D721Med (cell line): Measurements from ENCODE around the gene SERGEF.

ENCODE experiments used
- DNase-seq: peaks from one replicate; pipeline ENCODE4 v3.0.0; 2011; ENCODE audit warnings: low spot score; ENCODE audit not compliant: insufficient read length
- FAIRE-seq: peaks from 2 replicates; lab custom pipeline; 2011; peaks lifted over from hg19 to GRCh38; lab: Jason Lieb, UNC
- TF ChIP-seq, protein P1 (sequence below): IDR thresholded peaks from 2 replicates; pipeline ENCODE4 v1.5.1; 2012; ENCODE audit warnings: mild to moderate bottlenecking, control low read depth; ENCODE audit not compliant: insufficient read depth; ENCODE audit errors: missing control alignments

The SERGEF gene

DNA sequence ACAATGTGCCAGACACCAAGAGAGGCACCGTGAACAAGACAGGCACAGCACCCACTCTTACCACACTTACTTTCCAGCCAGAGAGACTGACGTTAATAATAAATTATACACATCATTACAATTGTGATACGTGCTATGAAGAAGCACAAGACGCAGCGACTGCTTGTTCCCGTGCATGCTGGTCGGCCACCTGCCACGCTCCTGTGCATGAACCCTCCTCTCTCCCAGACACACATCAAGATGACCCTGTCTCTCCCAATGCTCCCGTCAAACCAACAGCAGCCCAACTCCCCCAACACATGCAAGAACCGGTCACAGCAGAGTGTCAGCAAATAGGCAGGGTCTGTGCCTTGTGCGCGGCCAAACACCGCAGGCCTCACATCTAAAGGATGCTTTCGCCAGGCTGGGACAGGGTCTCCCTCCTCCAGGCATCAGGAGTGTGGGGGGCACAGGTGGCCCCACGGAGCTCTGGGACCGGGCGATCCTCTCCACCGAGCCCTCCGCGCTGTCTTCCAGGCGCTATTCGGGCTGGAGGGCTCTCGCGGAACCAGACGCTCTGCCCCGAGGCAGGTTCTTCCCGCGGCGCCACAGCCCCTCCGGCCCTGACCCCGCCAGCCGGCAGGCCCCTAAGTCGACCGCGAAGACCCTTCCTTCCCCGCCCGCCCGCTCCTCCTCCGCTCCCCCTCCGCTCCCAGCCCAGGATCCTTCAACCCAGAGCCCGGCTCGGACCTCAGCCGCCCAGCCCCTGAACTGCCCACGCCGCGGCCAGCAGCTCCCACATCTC is 533 bp downstream of the SERGEF start:
- DNase-seq (no peak), FAIRE-seq (no peak)
- TF ChIP-seq, protein P1, sequence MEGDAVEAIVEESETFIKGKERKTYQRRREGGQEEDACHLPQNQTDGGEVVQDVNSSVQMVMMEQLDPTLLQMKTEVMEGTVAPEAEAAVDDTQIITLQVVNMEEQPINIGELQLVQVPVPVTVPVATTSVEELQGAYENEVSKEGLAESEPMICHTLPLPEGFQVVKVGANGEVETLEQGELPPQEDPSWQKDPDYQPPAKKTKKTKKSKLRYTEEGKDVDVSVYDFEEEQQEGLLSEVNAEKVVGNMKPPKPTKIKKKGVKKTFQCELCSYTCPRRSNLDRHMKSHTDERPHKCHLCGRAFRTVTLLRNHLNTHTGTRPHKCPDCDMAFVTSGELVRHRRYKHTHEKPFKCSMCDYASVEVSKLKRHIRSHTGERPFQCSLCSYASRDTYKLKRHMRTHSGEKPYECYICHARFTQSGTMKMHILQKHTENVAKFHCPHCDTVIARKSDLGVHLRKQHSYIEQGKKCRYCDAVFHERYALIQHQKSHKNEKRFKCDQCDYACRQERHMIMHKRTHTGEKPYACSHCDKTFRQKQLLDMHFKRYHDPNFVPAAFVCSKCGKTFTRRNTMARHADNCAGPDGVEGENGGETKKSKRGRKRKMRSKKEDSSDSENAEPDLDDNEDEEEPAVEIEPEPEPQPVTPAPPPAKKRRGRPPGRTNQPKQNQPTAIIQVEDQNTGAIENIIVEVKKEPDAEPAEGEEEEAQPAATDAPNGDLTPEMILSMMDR, result no peak

DNA sequence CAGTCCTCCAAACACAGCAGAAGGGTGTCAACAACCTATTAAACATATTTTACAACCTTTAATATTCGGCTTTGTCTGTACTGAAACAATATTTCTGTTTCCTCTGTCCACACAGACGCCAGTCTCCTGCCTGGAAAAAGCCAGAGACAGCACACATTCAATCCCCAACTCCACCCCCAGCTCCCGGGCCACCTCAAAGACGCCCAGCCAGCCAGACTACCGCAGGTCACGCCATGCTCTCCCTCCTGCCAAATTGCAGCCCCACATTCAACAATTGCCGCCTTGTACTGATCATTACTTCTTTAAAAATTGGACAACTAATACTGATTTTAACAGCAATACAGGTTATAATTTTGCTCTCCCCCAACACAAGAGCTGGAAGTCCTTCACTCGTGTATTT is 1.2 kb downstream of the SERGEF start:
- DNase-seq (no peak), FAIRE-seq (no peak)
- TF ChIP-seq, protein P1, result no peak

GRCh38 chr11:18010977-18011586 is 1.8 kb downstream of the SERGEF start:
- DNase-seq, result no peak
- TF ChIP-seq, protein P1, result no peak
- no peak for FAIRE-seq

DNA sequence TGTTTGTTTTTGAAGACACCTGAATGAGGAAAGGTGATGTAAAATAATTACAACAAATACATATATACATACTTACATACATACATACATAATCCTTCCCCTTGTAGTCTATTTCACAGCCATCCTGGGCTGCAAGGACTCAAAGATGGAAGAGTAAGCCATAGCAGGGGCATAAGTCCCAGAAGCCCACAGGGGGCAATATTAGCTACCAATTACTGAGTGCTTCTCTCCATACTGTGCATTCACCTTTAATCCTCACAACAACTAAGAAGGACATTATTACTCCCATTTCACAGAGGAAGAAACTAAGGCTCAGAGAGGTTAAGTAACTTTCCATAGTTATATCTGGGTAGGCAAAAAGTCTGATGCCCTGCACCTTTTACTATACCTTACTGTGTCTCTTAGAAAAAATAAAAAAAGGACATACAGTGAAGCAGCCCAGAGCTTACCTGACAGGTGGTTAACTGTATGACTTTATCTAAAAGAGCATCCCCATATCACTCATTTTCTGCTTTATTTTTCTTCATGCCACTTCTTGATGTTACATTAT is 2.7 kb downstream of the SERGEF start:
- FAIRE-seq, result no peak
- TF ChIP-seq, protein P1, result peak; percentile 16
- DNase-seq, result no peak

DNA sequence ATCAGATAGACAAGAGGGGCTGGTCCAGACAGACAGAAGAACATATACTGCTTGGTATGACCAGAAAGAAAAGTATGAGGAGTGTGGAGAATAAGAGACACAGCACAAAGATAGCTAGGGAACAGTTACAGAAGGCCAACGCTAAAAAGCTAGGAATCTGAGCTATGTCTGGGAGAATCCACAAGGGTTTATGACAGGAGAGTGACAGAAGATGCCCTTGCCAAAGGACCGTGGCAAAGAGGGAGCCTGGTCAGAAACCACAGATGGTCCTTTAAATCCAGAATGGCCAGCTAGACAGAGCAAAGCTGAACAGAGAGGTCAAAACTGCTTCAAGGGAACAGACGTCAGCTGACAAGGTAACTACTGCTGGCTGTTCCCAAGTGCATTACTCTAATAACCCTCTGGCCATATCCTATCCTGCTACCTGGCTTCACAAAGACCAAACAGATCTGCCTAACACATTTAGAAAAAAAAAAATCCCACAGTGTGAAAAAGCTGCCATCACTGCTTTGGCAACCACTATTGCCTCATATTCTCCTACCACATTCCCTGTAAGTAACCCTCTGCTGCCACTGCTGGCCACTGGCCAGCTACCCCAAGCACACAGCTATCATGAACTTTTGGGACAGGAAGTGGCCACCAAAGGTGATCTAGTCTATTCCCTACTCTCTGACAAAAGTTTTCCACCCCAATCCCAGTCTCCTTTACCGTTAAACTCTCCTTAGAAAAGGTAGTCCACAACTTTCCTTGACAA is 7.3 kb downstream of the SERGEF start:
- DNase-seq (no peak), FAIRE-seq (no peak)

GRCh38 chr11:18001191-18001590 is 11.7 kb downstream of the SERGEF start:
- FAIRE-seq (no peak), DNase-seq (no peak)
- TF ChIP-seq, protein P1, result no peak

More for the DNA sequence above, 7.3 kb downstream of the SERGEF start:
- TF ChIP-seq, protein P1, result no peak
